ENCODE measurements around the gene PDE9A. TPM values are rescaled to one million over a fixed set of nuclear protein-coding genes. Genes with fewer than 3 reads are reported as not detected.

Gene PDE9A
- total and polyA plus RNA-seq, 2 of the 4 experiments (the other 2 are of a cell fraction), result 0.89 to 0.90 TPM

DNA sequence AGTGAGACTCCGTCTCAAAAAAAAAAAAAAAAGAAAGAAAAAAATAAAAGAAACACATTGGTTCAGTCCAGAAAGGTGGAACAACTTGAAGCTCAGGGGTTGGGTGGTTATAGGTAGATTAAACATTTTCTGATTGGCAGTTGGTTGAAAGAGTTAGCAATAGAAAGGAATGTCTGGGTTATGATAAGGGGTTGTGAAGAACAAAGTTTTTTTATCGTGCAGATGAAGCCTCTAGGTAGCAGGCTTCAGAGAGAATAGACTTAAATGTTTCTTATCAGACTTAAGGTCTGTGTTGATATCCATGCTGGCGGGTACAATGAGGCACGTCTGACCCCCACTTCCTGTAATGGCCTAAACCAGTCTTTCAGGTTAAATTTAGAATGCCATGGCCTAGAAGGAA lies 45.0 kb upstream of the PDE9A start:
- Histone ChIP-seq H2BK20ac (ENCODE audit: low read depth, low read length) (no peak overlapping the region), H3K9me3 (ENCODE audit: control insufficient read depth, insufficient read depth, low read length) (peaks cover 12% of the 10 kb centered on the region), H2BK120ac (ENCODE audit: low read depth, low read length) (no peak overlapping the region), H3K18ac (ENCODE audit: low read depth, low read length) (no peak overlapping the region), H3K27ac (ENCODE audit: insufficient read depth, low read length) (no peak overlapping the region), H3K14ac (replicated peaks; ENCODE audit: low read depth, low read length) (no peak overlapping the region), H2AK5ac (ENCODE audit: low read depth, low read length) (no peak overlapping the region), H2AFZ (replicated peaks; ENCODE audit: low read length, poor library complexity) (no peak overlapping the region), H2BK5ac (ENCODE audit: low read depth, low read length, poor library complexity, severe bottlenecking) (no peak overlapping the region), H3K4ac (ENCODE audit: low read depth, low read length) (no peak overlapping the region), H3K36me3 (ENCODE audit: control insufficient read depth, insufficient read depth, low read length) (no peaks in the 10 kb centered on the region), H3K79me1 (ENCODE audit: low read depth in 1 of 2, low read length in 2 of 2) (no peaks in the 10 kb centered on the region), H4K8ac (ENCODE audit: low read depth in 2 of 2, low read length in 2 of 2) (no peak overlapping the region), H3K4me2 (ENCODE audit: low read depth, low read length) (no peak overlapping the region), H4K91ac (ENCODE audit: insufficient read depth, low read depth, low read length) (no peak overlapping the region), H3K9ac (ENCODE audit: low read depth, low read length) (no peak overlapping the region), H2AK9ac (replicated peaks; ENCODE audit: low read depth, low read length, poor library complexity) (no peak overlapping the region), H3K23ac (ENCODE audit: low read depth, low read length) (no peak overlapping the region), H3K9me1 (ENCODE audit: insufficient read depth, low read length) (no peaks in the 10 kb centered on the region), H4K20me1 (ENCODE audit: insufficient read depth, low read length) (no peaks in the 10 kb centered on the region), H3K4me3 (ENCODE audit: insufficient read depth, low read depth, low read length) (no peak overlapping the region), H3K56ac (ENCODE audit: extremely low read depth, insufficient read depth, low read length) (no peak overlapping the region), H4K5ac (ENCODE audit: low read depth, low read length) (no peak overlapping the region), H2BK15ac (ENCODE audit: low read depth, low read length) (no peak overlapping the region), H3K27me3 (ENCODE audit: control insufficient read depth, insufficient read depth, low read length) (peaks cover 3% of the 10 kb centered on the region; the same call in 1 of the 2 replicates), H3K4me1 (ENCODE audit: control insufficient read depth, insufficient read depth, low read length) (no peaks in the 10 kb centered on the region)
- dilution Hi-C loops (cut with HindIII; ENCODE audit: low sequenced_read_pairs, unreplicated experiment), result no loop called here
- in situ Hi-C loops (cut with MboI; ENCODE audit: low sequenced_read_pairs), result loop anchor here (5.0 kb wide), 1 partner anchor 219 kb away; no protein-coding TSS in a partner anchor
- TF ChIP-seq RCOR1 (IDR thresholded peaks at IDR 0.05; ENCODE audit: insufficient replicate concordance, low read length), result no peak
- TF ChIP-seq CTCF (conservative IDR thresholded peaks at IDR 0.05; ENCODE audit: low read depth, low read length), result no peak
- no peak for DNase-seq
- no CpG with 5 or more reads among the region's 4 CpGs for WGBS, 2 experiments (ENCODE audit: extremely low coverage in 2 of 2, insufficient read length in 1 of 2)
- intact Hi-C loops (cut with micrococcal nuclease), result no loop called here
- POLR2A ChIA-PET (ENCODE audit: unreplicated experiment), result no interaction called here
- no TSS peak for BruUV-seq (replicated peaks)
- CTCF ChIA-PET, result interaction anchor here (0.7 kb wide), 1 partner anchor 28 kb away, joined by 3 read pairs; no protein-coding TSS in a partner anchor
- no peak for ATAC-seq (ENCODE audit: low read depth)
